HepG2 (cell line): ENCODE measurements around the gene NUP155. TPM values are rescaled to one million over a fixed set of nuclear protein-coding genes. Genes with fewer than 3 reads are reported as not detected.

Experiments used
- ATAC-seq: fragments of 200-7000 bp; cut with Tn5 transposase; 3 replicates; pipeline ENCODE4 v1.9.1; 2020; ENCODE audit warnings: mild to moderate bottlenecking, moderate library complexity
- BruUV-seq: library from RNA; stranded (reverse); fragments of 400-500 nt; replicated peaks from 2 replicates; lab custom pipeline; 2021; lab: Mats Ljungman, UMichigan
- CTCF ChIA-PET: fragments of 300-600 bp; formaldehyde crosslinking; extraction: SDS; loops from one replicate; lab custom pipeline; 2021; ENCODE audit warnings: low total read pairs, inconsistent platforms, low intra/inter-chr PET ratio; lab: Yijun Ruan, JAX
- POLR2A ChIA-PET: fragments of 350-600 bp; sonication (Branson Sonifier 250); formaldehyde crosslinking; loops from one replicate; lab custom pipeline; 2020; ENCODE audit warnings: antibody characterized with exemption, inconsistent platforms; lab: Yijun Ruan, JAX
- DNase-seq: peaks from one replicate; pipeline ENCODE4 v3.0.0-alpha.2; 2015; ENCODE audit warnings: low spot score
- FAIRE-seq: peaks from 3 replicates; lab custom pipeline; 2011; peaks lifted over from hg19 to GRCh38; lab: Jason Lieb, UNC
- H2AFZ ChIP-seq: one replicate; pipeline ENCODE4 v1.6.1; 2011; ENCODE audit warnings: low read length, inconsistent platforms
- H3K27ac ChIP-seq: fragments of 300-600 bp; 3 replicates; pipeline ENCODE4 v1.8.0; 2011; ENCODE audit warnings: mixed run types, mild to moderate bottlenecking, mixed read lengths, low read length, inconsistent platforms; ENCODE audit not compliant: insufficient read depth; ENCODE audit errors: extremely low read length
- H3K27me3 ChIP-seq, 2 experiments: fragments of 200-600 bp in 1 of 2; 2 replicates in 1 of 2; 3 replicates in 1 of 2; pipeline versions ENCODE4 v1.6.0 to v1.8.0; 2011; ENCODE audit warnings: low read length in 2 of 2, mild to moderate bottlenecking in 2 of 2, moderate library complexity in 2 of 2, inconsistent platforms in 1 of 2; ENCODE audit not compliant: insufficient read depth in 2 of 2, control insufficient read depth in 1 of 2
- H3K36me3 ChIP-seq, 2 experiments: fragments of 200-600 bp in 1 of 2; replicated peaks in 1 of 2; 2 replicates in 1 of 2; 3 replicates in 1 of 2; pipeline versions ENCODE4 v1.5.1 to v1.8.0; 2011; ENCODE audit warnings: low read length in 2 of 2, inconsistent platforms in 1 of 2; ENCODE audit not compliant: insufficient read depth in 2 of 2, control insufficient read depth in 1 of 2
- H3K4me1 ChIP-seq: 2 replicates; pipeline ENCODE4 v1.5.1; 2012; ENCODE audit warnings: low read length, inconsistent platforms; ENCODE audit not compliant: insufficient read depth
- H3K4me2 ChIP-seq: 2 replicates; pipeline ENCODE4 v1.6.0; 2011; ENCODE audit warnings: low read depth, low read length, inconsistent platforms
- H3K4me3 ChIP-seq, 3 experiments: fragments of 200-600 bp in 1 of 3; sonication (generic), shearing (Covaris generic) in 1 of 3; replicated peaks in 1 of 3; 2 replicates each; pipeline ENCODE4 v1.5.1; 2011 to 2016; ENCODE audit warnings: low read length in 3 of 3, inconsistent platforms in 2 of 3, low read depth in 2 of 3, mild to moderate bottlenecking in 2 of 3, control low read depth in 1 of 3, mixed read lengths in 1 of 3; ENCODE audit not compliant: insufficient read depth in 1 of 3
- H3K79me2 ChIP-seq: one replicate; pipeline ENCODE4 v1.6.1; 2011; ENCODE audit warnings: low read length, inconsistent platforms; ENCODE audit not compliant: insufficient read depth
- H3K9ac ChIP-seq: 2 replicates; pipeline ENCODE4 v1.6.0; 2011; ENCODE audit warnings: mild to moderate bottlenecking, low read depth, low read length, inconsistent platforms; ENCODE audit not compliant: insufficient read depth
- H3K9me3 ChIP-seq: 2 replicates; pipeline ENCODE4 v1.5.1; 2012; ENCODE audit warnings: mild to moderate bottlenecking, low read length
- H4K20me1 ChIP-seq: 2 replicates; pipeline ENCODE4 v1.6.0; 2011; ENCODE audit warnings: inconsistent platforms, mild to moderate bottlenecking, low read length, moderate library complexity; ENCODE audit not compliant: insufficient read depth
- AGO2 ChIP-seq: fragments of 200-400 bp; formaldehyde crosslinking; optimal IDR thresholded peaks from 2 replicates; pipeline ENCODE3; 2017; ENCODE audit warnings: mild to moderate bottlenecking, low read depth, low read length, moderate library complexity
- FOXO1 ChIP-seq: sonication (generic); formaldehyde crosslinking; IDR thresholded peaks from 2 replicates; pipeline ENCODE4 v1.4.0; 2020; ENCODE audit warnings: missing genetic modification reagents
- KDM5B ChIP-seq: sonication (generic); formaldehyde crosslinking; IDR thresholded peaks from 2 replicates; pipeline ENCODE4 v1.4.0; 2020; ENCODE audit warnings: missing genetic modification reagents, mild to moderate bottlenecking, borderline replicate concordance
- SIN3A ChIP-seq: IDR thresholded peaks from 2 replicates; pipeline ENCODE4 v1.6.1; 2011; ENCODE audit warnings: low read depth, mild to moderate bottlenecking, control low read depth, low read length, borderline replicate concordance
- TCF12 ChIP-seq, 2 experiments: fragments of 450-650 bp in 1 of 2; sonication (generic) in 1 of 2; formaldehyde crosslinking in 1 of 2; IDR thresholded peaks; 2 replicates each; pipeline versions ENCODE4 v1.6.1 to v1.8.0; 2017 to 2022; ENCODE audit warnings: antibody characterized with exemption in 1 of 2, mild to moderate bottlenecking in 1 of 2, missing genetic modification reagents in 1 of 2, moderate library complexity in 1 of 2
- YY1 ChIP-seq: IDR thresholded peaks from 2 replicates; pipeline ENCODE4 v1.6.1; 2011; ENCODE audit warnings: low read length, low read depth, moderate library complexity, mild to moderate bottlenecking; ENCODE audit not compliant: insufficient read depth, insufficient replicate concordance
- ZFX ChIP-seq: sonication (generic); formaldehyde crosslinking; IDR thresholded peaks from 2 replicates; pipeline ENCODE4 v1.4.0; 2020; ENCODE audit warnings: mild to moderate bottlenecking, low read depth, missing genetic modification reagents, moderate library complexity
- ZNF589 ChIP-seq: sonication (generic); formaldehyde crosslinking; conservative IDR thresholded peaks from 2 replicates; pipeline ENCODE4 v1.8.0; 2022; ENCODE audit warnings: mild to moderate bottlenecking, moderate library complexity, missing genetic modification reagents
- ZNF768 ChIP-seq: sonication (generic); formaldehyde crosslinking; IDR thresholded peaks from 2 replicates; pipeline ENCODE4 v1.4.0; 2020; ENCODE audit warnings: missing genetic modification reagents
- ZNF775 ChIP-seq: sonication (generic); formaldehyde crosslinking; IDR thresholded peaks from 2 replicates; pipeline ENCODE4 v1.4.0; 2020; ENCODE audit warnings: missing genetic modification reagents, mild to moderate bottlenecking, moderate library complexity, borderline replicate concordance
- ZNF879 ChIP-seq: sonication (generic); formaldehyde crosslinking; IDR thresholded peaks from 2 replicates; pipeline ENCODE4 v1.8.1; 2023; ENCODE audit warnings: missing genetic modification reagents
- WGBS: methylation state at CpG from one replicate; pipeline ENCODE4 v1.1.6; 2017; ENCODE audit warnings: low lambda C conversion rate; 5-methylcytosine and 5-hydroxymethylcytosine counted together
- in situ Hi-C: cut with HindIII; loops from 2 replicates; pipeline ENCODE4 v1.10.0; 2017; ENCODE audit warnings: low pct_unique_long_range_greater_than_20kb; ENCODE audit not compliant: extremely low pct_ligation_motif_present
- intact Hi-C: fragments of 100-400 bp; cut with micrococcal nuclease; formaldehyde crosslinking; loops from one replicate; pipeline ENCODE4 v1.10.0; 2022; ENCODE audit not compliant: unreplicated experiment
- polyA plus RNA-seq, 8 experiments: library from polyadenylated mRNA; depleted of rRNA in 3 of 8; stranded (reverse) in 7 of 8; unstranded in 1 of 8; fragments of >200 nt; fragmentation: Illumina TruSeq in 4 of 8; extraction: Trizol in 4 of 8; gene quantifications; 2 replicates each; pipeline versions ENCODE4 v1.2.1 to v1.2.3, GENCODE V29; 2011 to 2016; ENCODE audit warnings: low read depth in 4 of 8, missing spikeins in 1 of 8, mixed read lengths in 1 of 8; ENCODE audit not compliant: insufficient read depth in 1 of 8
- total RNA-seq, 5 experiments: library from RNA; depleted of rRNA; stranded (reverse); fragments of >200 nt; fragmentation: Illumina TruSeq; extraction: Trizol; gene quantifications; 2 replicates each; pipeline ENCODE4 v1.2.3, GENCODE V29; 2016; ENCODE audit warnings: low read depth in 1 of 5
- TF ChIP-seq, protein P1 (sequence below): sonication (generic); formaldehyde crosslinking; IDR thresholded peaks from 2 replicates; pipeline ENCODE4 v1.4.0; 2020; ENCODE audit warnings: missing genetic modification reagents

NUP155 gene
- total and polyA plus RNA-seq, 2 of the 13 experiments (the other 11 are each of a cell fraction or from before 2014, with no cell fraction given), result 13.0 to 57.4 TPM

- no peak for FAIRE-seq
Measured at GRCh38 chr5:37255774-37256358, 115.0 kb downstream of the NUP155 start.

DNA sequence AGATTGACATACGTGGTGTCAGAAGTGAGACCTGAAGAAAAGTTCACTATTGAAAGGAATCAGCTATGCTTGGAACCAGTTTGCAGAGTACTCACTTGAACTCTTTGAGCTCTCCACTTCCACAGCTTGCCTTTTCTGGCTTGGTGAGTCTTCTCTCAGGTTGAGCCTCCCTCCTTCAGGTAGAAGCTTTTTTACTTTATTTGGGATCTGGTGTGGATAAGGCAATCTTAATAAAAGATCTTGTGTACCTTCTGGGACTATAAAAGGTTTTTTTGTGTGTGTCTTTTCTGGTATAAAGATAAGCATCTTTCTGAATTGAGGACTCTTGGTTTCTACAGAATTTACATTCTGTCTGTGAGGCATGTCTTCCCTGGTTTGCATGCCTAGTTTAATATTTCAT is 116.3 kb downstream of the NUP155 start:
- intact Hi-C loops (no loop called here), in situ Hi-C loops (no loop called here)

More at GRCh38 chr5:37255774-37256358, 115.0 kb downstream of the NUP155 start:
- Histone ChIP-seq H3K4me2 (no peak overlapping the region), H3K4me1 (peaks cover 6% of the 10 kb centered on the region), H3K9me3 (peaks cover 10% of the 10 kb centered on the region), H4K20me1 (no peaks in the 10 kb centered on the region), H2AFZ (no peak overlapping the region), H3K27ac (no peak overlapping the region), H3K27me3 (no peaks in the 10 kb centered on the region), H3K79me2 (no peaks in the 10 kb centered on the region), H3K9ac (no peak overlapping the region), H3K4me3 (no peak overlapping the region), H3K36me3 (no peaks in the 10 kb centered on the region)
- in situ Hi-C loops (no loop called here), intact Hi-C loops (no loop called here)
- no TSS peak for BruUV-seq
- POLR2A ChIA-PET, result no interaction called here
- DNase-seq (no peak), ATAC-seq (no peak)
- TF ChIP-seq AGO2 (no peak), ZNF589 (CRISPR knock-in tag) (no peak), KDM5B (CRISPR knock-in tag) (no peak), YY1 (no peak), SIN3A (no peak), ZNF768 (CRISPR knock-in tag) (no peak), ZNF775 (CRISPR knock-in tag) (no peak), TCF12 (IDR thresholded peaks at IDR 0.05) (no peak), TCF12 (CRISPR knock-in tag; IDR thresholded peaks at IDR 0.05) (no peak), ZFX (CRISPR knock-in tag) (no peak)
- WGBS, result 52% methylated on average over 4 of the region's 4 CpGs
- CTCF ChIA-PET, result no interaction called here

More for the DNA sequence above, 116.3 kb downstream of the NUP155 start:
- Histone ChIP-seq H3K27me3 (no peaks in the 10 kb centered on the region), H3K4me3 (no peak overlapping the region), H3K4me2 (no peak overlapping the region), H3K9me3 (peaks cover 10% of the 10 kb centered on the region), H3K79me2 (no peaks in the 10 kb centered on the region), H3K9ac (no peak overlapping the region), H3K27ac (no peak overlapping the region), H3K36me3 (no peaks in the 10 kb centered on the region), H4K20me1 (no peaks in the 10 kb centered on the region), H3K4me1 (peaks cover 13% of the 10 kb centered on the region), H2AFZ (no peak overlapping the region)
- WGBS, result 100% methylated on average over 1 of the region's 1 CpG
- CTCF ChIA-PET, result no interaction called here
- no peak for FAIRE-seq
- no peak for ATAC-seq
- TF ChIP-seq ZNF879, result no peak
- no peak for TF ChIP-seq FOXO1
- TF ChIP-seq, protein P1, sequence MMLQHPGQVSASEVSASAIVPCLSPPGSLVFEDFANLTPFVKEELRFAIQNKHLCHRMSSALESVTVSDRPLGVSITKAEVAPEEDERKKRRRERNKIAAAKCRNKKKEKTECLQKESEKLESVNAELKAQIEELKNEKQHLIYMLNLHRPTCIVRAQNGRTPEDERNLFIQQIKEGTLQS (CRISPR knock-in tag), result no peak
- POLR2A ChIA-PET, result no interaction called here
- no TSS peak for BruUV-seq
- DNase-seq, result no peak
